Activated CD4-positive, alpha-beta T cell treated with anti-CD3 and anti-CD28 coated beads for 4 hours (primary cell): ENCODE results near the gene SLC25A48.

Experiments used
- DNase-seq, 2 donors: peaks; one replicate each; pipeline ENCODE4 v3.0.0-alpha.2; 2020

SLC25A48 gene

GRCh38 chr5:135834639-135835529, at the start of gene SLC25A48:
SLC25A48 (plus strand) TSS chr5:135834663; CDS start chr5:135834848, 185 bp downstream.
- no peak for DNase-seq

- no peak for DNase-seq
Measured at GRCh38 chr5:135800656-135801055, 33.8 kb upstream of the SLC25A48 start.

- no peak for DNase-seq
Measured at GRCh38 chr5:135810188-135810943, 24.1 kb upstream of the SLC25A48 start.

- no peak for DNase-seq
Measured at GRCh38 chr5:135811007-135811406, 23.5 kb upstream of the SLC25A48 start.

GRCh38 chr5:135813758-135814157, 20.7 kb upstream of the SLC25A48 start:
- no peak for DNase-seq

GRCh38 chr5:135814316-135814715, 20.1 kb upstream of the SLC25A48 start:
- DNase-seq, result no peak

GRCh38 chr5:135814812-135815211, 19.7 kb upstream of the SLC25A48 start:
- DNase-seq, result no peak

- no peak for DNase-seq
Measured at GRCh38 chr5:135821061-135821801, 13.2 kb upstream of the SLC25A48 start.

- no peak for DNase-seq
Measured at GRCh38 chr5:135821802-135822201, 12.7 kb upstream of the SLC25A48 start.

- no peak for DNase-seq
Measured at GRCh38 chr5:135822286-135822685, 12.2 kb upstream of the SLC25A48 start.

- DNase-seq, result no peak
Measured at GRCh38 chr5:135822959-135823358, 11.5 kb upstream of the SLC25A48 start.

- DNase-seq, result no peak
Measured at GRCh38 chr5:135823881-135824280, 10.6 kb upstream of the SLC25A48 start.

GRCh38 chr5:135824541-135825041, 9.9 kb upstream of the SLC25A48 start:
- DNase-seq, result no peak

- no peak for DNase-seq
Measured at GRCh38 chr5:135825373-135826220, 8.9 kb upstream of the SLC25A48 start.

- no peak for DNase-seq
Measured at GRCh38 chr5:135826221-135826525, 8.3 kb upstream of the SLC25A48 start.

GRCh38 chr5:135826994-135827671, 7.3 kb upstream of the SLC25A48 start:
- DNase-seq, result no peak

GRCh38 chr5:135827965-135828781, 6.3 kb upstream of the SLC25A48 start:
- DNase-seq, result no peak

- DNase-seq, result no peak
Measured at GRCh38 chr5:135828782-135829127, 5.7 kb upstream of the SLC25A48 start.

- DNase-seq, result no peak
Measured at GRCh38 chr5:135829179-135829578, 5.3 kb upstream of the SLC25A48 start.

- no peak for DNase-seq
Measured at GRCh38 chr5:135829681-135830383, 4.6 kb upstream of the SLC25A48 start.
